HepG2 (cell line): ENCODE measurements around the gene HEMK1. TPM values are rescaled to one million over a fixed set of nuclear protein-coding genes. Genes with fewer than 3 reads are reported as not detected.

Source experiments
- ATAC-seq: fragments of 200-7000 bp; cut with Tn5 transposase; 3 replicates; pipeline ENCODE4 v1.9.1; 2020; ENCODE audit warnings: mild to moderate bottlenecking, moderate library complexity
- BruUV-seq: library from RNA; stranded (reverse); fragments of 400-500 nt; replicated peaks from 2 replicates; lab custom pipeline; 2021; lab: Mats Ljungman, UMichigan
- CTCF ChIA-PET: fragments of 300-600 bp; formaldehyde crosslinking; extraction: SDS; loops from one replicate; lab custom pipeline; 2021; ENCODE audit warnings: low total read pairs, inconsistent platforms, low intra/inter-chr PET ratio; lab: Yijun Ruan, JAX
- POLR2A ChIA-PET: fragments of 350-600 bp; sonication (Branson Sonifier 250); formaldehyde crosslinking; loops from one replicate; lab custom pipeline; 2020; ENCODE audit warnings: antibody characterized with exemption, inconsistent platforms; lab: Yijun Ruan, JAX
- DNase-seq: peaks from one replicate; pipeline ENCODE4 v3.0.0-alpha.2; 2015; ENCODE audit warnings: low spot score
- FAIRE-seq: peaks from 3 replicates; lab custom pipeline; 2011; peaks lifted over from hg19 to GRCh38; lab: Jason Lieb, UNC
- H2AFZ ChIP-seq: one replicate; pipeline ENCODE4 v1.6.1; 2011; ENCODE audit warnings: low read length, inconsistent platforms
- H3K27ac ChIP-seq: fragments of 300-600 bp; 3 replicates; pipeline ENCODE4 v1.8.0; 2011; ENCODE audit warnings: mixed run types, mild to moderate bottlenecking, mixed read lengths, low read length, inconsistent platforms; ENCODE audit not compliant: insufficient read depth; ENCODE audit errors: extremely low read length
- H3K27me3 ChIP-seq, 2 experiments: fragments of 200-600 bp in 1 of 2; 2 replicates in 1 of 2; 3 replicates in 1 of 2; pipeline versions ENCODE4 v1.6.0 to v1.8.0; 2011; ENCODE audit warnings: low read length in 2 of 2, mild to moderate bottlenecking in 2 of 2, moderate library complexity in 2 of 2, inconsistent platforms in 1 of 2; ENCODE audit not compliant: insufficient read depth in 2 of 2, control insufficient read depth in 1 of 2
- H3K36me3 ChIP-seq, 2 experiments: fragments of 200-600 bp in 1 of 2; replicated peaks in 1 of 2; 2 replicates in 1 of 2; 3 replicates in 1 of 2; pipeline versions ENCODE4 v1.5.1 to v1.8.0; 2011; ENCODE audit warnings: low read length in 2 of 2, inconsistent platforms in 1 of 2; ENCODE audit not compliant: insufficient read depth in 2 of 2, control insufficient read depth in 1 of 2
- H3K4me1 ChIP-seq: 2 replicates; pipeline ENCODE4 v1.5.1; 2012; ENCODE audit warnings: low read length, inconsistent platforms; ENCODE audit not compliant: insufficient read depth
- H3K4me2 ChIP-seq: 2 replicates; pipeline ENCODE4 v1.6.0; 2011; ENCODE audit warnings: low read depth, low read length, inconsistent platforms
- H3K4me3 ChIP-seq, 3 experiments: fragments of 200-600 bp in 1 of 3; sonication (generic), shearing (Covaris generic) in 1 of 3; replicated peaks in 1 of 3; 2 replicates each; pipeline ENCODE4 v1.5.1; 2011 to 2016; ENCODE audit warnings: low read length in 3 of 3, inconsistent platforms in 2 of 3, low read depth in 2 of 3, mild to moderate bottlenecking in 2 of 3, control low read depth in 1 of 3, mixed read lengths in 1 of 3; ENCODE audit not compliant: insufficient read depth in 1 of 3
- H3K79me2 ChIP-seq: one replicate; pipeline ENCODE4 v1.6.1; 2011; ENCODE audit warnings: low read length, inconsistent platforms; ENCODE audit not compliant: insufficient read depth
- H3K9ac ChIP-seq: 2 replicates; pipeline ENCODE4 v1.6.0; 2011; ENCODE audit warnings: mild to moderate bottlenecking, low read depth, low read length, inconsistent platforms; ENCODE audit not compliant: insufficient read depth
- H3K9me3 ChIP-seq: 2 replicates; pipeline ENCODE4 v1.5.1; 2012; ENCODE audit warnings: mild to moderate bottlenecking, low read length
- H4K20me1 ChIP-seq: 2 replicates; pipeline ENCODE4 v1.6.0; 2011; ENCODE audit warnings: inconsistent platforms, mild to moderate bottlenecking, low read length, moderate library complexity; ENCODE audit not compliant: insufficient read depth
- CHD2 ChIP-seq: IDR thresholded peaks from 2 replicates; pipeline ENCODE4 v1.6.1; 2011; ENCODE audit warnings: low read depth, low read length, improper control_type of control experiment
- MIER3 ChIP-seq: IDR thresholded peaks from 2 replicates; pipeline ENCODE4 v1.6.1; 2016; ENCODE audit warnings: missing compliant biosample characterization, borderline replicate concordance
- SMC3 ChIP-seq: IDR thresholded peaks from 2 replicates; pipeline ENCODE4 v1.6.1; 2011; ENCODE audit warnings: low read length, improper control_type of control experiment
- STAG1 ChIP-seq: sonication (generic); formaldehyde crosslinking; IDR thresholded peaks from 2 replicates; pipeline ENCODE4 v1.4.0; 2020; ENCODE audit warnings: missing genetic modification reagents
- XRCC5 ChIP-seq: fragments of 200-400 bp; formaldehyde crosslinking; optimal IDR thresholded peaks from 2 replicates; pipeline ENCODE3; 2017; ENCODE audit warnings: mild to moderate bottlenecking, low read length
- ZNF446 ChIP-seq: sonication (generic); formaldehyde crosslinking; IDR thresholded peaks from 2 replicates; pipeline ENCODE4 v1.5.0; 2020; ENCODE audit warnings: mild to moderate bottlenecking, missing genetic modification reagents
- ZNF496 ChIP-seq: sonication (generic); formaldehyde crosslinking; IDR thresholded peaks from 2 replicates; pipeline ENCODE4 v1.8.1; 2023; ENCODE audit warnings: mild to moderate bottlenecking, moderate library complexity, missing genetic modification reagents; ENCODE audit not compliant: insufficient replicate concordance
- WGBS: methylation state at CpG from one replicate; pipeline ENCODE4 v1.1.6; 2017; ENCODE audit warnings: low lambda C conversion rate; 5-methylcytosine and 5-hydroxymethylcytosine counted together
- in situ Hi-C: cut with HindIII; loops from 2 replicates; pipeline ENCODE4 v1.10.0; 2017; ENCODE audit warnings: low pct_unique_long_range_greater_than_20kb; ENCODE audit not compliant: extremely low pct_ligation_motif_present
- intact Hi-C: fragments of 100-400 bp; cut with micrococcal nuclease; formaldehyde crosslinking; loops from one replicate; pipeline ENCODE4 v1.10.0; 2022; ENCODE audit not compliant: unreplicated experiment
- polyA plus RNA-seq, 8 experiments: library from polyadenylated mRNA; depleted of rRNA in 3 of 8; stranded (reverse) in 7 of 8; unstranded in 1 of 8; fragments of >200 nt; fragmentation: Illumina TruSeq in 4 of 8; extraction: Trizol in 4 of 8; gene quantifications; 2 replicates each; pipeline versions ENCODE4 v1.2.1 to v1.2.3, GENCODE V29; 2011 to 2016; ENCODE audit warnings: low read depth in 4 of 8, missing spikeins in 1 of 8, mixed read lengths in 1 of 8; ENCODE audit not compliant: insufficient read depth in 1 of 8
- total RNA-seq, 5 experiments: library from RNA; depleted of rRNA; stranded (reverse); fragments of >200 nt; fragmentation: Illumina TruSeq; extraction: Trizol; gene quantifications; 2 replicates each; pipeline ENCODE4 v1.2.3, GENCODE V29; 2016; ENCODE audit warnings: low read depth in 1 of 5
- TF ChIP-seq, protein P1 (sequence below): sonication (generic); formaldehyde crosslinking; IDR thresholded peaks from 2 replicates; pipeline ENCODE4 v1.5.0; 2020; ENCODE audit warnings: missing genetic modification reagents
- TF ChIP-seq, protein P2 (sequence below): sonication (generic); formaldehyde crosslinking; IDR thresholded peaks from 2 replicates; pipeline ENCODE4 v1.5.0; 2020; ENCODE audit warnings: mild to moderate bottlenecking, missing genetic modification reagents, moderate library complexity

HEMK1 gene
- total and polyA plus RNA-seq, 2 of the 13 experiments (the other 11 are each of a cell fraction or from before 2014, with no cell fraction given), result 9.8 to 12.6 TPM

DNA sequence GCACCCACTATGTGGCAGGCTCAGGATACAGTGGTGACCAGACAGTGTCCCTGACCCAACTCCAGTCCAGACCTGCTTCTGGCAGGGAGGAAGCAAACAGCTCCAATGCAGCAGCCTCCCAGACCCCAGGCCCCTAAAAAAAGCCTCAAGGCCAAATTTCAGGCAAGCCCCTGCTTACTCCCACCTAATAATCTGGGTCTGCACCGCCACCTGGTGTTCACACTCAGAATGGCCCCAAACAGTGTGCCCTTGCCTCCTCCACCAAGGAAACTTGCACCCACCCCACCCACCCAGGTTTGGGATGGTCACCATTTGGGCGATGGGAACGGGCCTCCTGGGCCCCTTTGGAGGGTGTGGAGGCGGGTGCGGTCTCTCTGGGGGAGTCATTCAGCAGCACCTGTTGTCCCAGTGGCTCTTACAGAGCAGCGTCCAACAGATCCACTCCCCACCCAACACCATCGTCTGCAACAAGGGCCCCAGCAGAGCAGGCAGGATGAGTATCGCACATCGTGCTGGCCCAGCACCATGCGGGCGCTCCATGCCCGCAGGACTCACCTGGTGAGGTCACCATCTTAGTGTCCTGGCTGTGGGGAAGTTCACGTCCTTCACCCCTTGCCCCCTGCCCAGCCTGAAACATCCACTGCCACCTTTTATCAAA, 19.1 kb upstream of the HEMK1 start:
- FAIRE-seq, result peak; percentile 15
- intact Hi-C loops, result no loop called here

More for the DNA sequence above, 19.1 kb upstream of the HEMK1 start:
- Histone ChIP-seq H3K9ac (no peak overlapping the region), H3K4me3 (no peak overlapping the region), H3K27ac (no peak overlapping the region), H3K4me1 (no peaks in the 10 kb centered on the region), H3K4me2 (no peak overlapping the region), H2AFZ (no peak overlapping the region), H3K9me3 (no peaks in the 10 kb centered on the region), H3K27me3 (peaks cover 2 to 25% of the 10 kb centered on the region in 2 experiments; a peak in 3 of 5 replicates), H3K79me2 (no peaks in the 10 kb centered on the region), H4K20me1 (peaks cover 2% of the 10 kb centered on the region; the same call in 1 of the 2 replicates), H3K36me3 (no peaks in the 10 kb centered on the region)
- TF ChIP-seq, protein P1, sequence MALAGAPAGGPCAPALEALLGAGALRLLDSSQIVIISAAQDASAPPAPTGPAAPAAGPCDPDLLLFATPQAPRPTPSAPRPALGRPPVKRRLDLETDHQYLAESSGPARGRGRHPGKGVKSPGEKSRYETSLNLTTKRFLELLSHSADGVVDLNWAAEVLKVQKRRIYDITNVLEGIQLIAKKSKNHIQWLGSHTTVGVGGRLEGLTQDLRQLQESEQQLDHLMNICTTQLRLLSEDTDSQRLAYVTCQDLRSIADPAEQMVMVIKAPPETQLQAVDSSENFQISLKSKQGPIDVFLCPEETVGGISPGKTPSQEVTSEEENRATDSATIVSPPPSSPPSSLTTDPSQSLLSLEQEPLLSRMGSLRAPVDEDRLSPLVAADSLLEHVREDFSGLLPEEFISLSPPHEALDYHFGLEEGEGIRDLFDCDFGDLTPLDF (CRISPR knock-in tag), result no peak
- no peak for TF ChIP-seq CHD2
- TF ChIP-seq, protein P2, sequence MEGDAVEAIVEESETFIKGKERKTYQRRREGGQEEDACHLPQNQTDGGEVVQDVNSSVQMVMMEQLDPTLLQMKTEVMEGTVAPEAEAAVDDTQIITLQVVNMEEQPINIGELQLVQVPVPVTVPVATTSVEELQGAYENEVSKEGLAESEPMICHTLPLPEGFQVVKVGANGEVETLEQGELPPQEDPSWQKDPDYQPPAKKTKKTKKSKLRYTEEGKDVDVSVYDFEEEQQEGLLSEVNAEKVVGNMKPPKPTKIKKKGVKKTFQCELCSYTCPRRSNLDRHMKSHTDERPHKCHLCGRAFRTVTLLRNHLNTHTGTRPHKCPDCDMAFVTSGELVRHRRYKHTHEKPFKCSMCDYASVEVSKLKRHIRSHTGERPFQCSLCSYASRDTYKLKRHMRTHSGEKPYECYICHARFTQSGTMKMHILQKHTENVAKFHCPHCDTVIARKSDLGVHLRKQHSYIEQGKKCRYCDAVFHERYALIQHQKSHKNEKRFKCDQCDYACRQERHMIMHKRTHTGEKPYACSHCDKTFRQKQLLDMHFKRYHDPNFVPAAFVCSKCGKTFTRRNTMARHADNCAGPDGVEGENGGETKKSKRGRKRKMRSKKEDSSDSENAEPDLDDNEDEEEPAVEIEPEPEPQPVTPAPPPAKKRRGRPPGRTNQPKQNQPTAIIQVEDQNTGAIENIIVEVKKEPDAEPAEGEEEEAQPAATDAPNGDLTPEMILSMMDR, result peak; percentile 78
- peak; percentile 51; the same call in 1 of the 2 replicates for TF ChIP-seq SMC3
- TF ChIP-seq MIER3, result no peak
- TF ChIP-seq ZNF446 (CRISPR knock-in tag), result no peak
- TF ChIP-seq XRCC5, result peak; percentile 30
- no peak for TF ChIP-seq ZNF496 (CRISPR knock-in tag)
- peak; percentile 70 for TF ChIP-seq STAG1 (CRISPR knock-in tag)
- ChIA-PET POLR2A (no interaction called here), CTCF (interaction anchor here (0.5 to 1.3 kb wide), 5 partner anchors 31 to 114 kb away, joined by 3 to 5 read pairs (median 3); no protein-coding TSS in a partner anchor)
- no TSS peak for BruUV-seq
- in situ Hi-C loops, result no loop called here
- DNase-seq (peak; percentile 36), ATAC-seq (peak; percentile 67)
- 80% methylated on average over 1 of the region's 13 CpGs for whole genome bisulfite sequencing
